Esophagus mucosa (tissue), 1 donor: Measurements from ENCODE around the gene LSP1. TPM values are rescaled to one million over a fixed set of nuclear protein-coding genes. Genes with fewer than 3 reads are reported as not detected.
"Not testable (repeated sequence)": the region's sequence is repeated elsewhere in the genome, so short reads cannot be mapped to it uniquely, and the experiment has no call there.

Source experiments
- ATAC-seq: fragments of 200-7000 bp; cut with Tn5 transposase; one replicate; pipeline ENCODE4 v1.9.1; 2020
- total RNA-seq: library from RNA; stranded (reverse); gene quantifications from one replicate; pipeline ENCODE4 v1.2.4, GENCODE V29; 2023
- donor health status: DM: yes; HTN: yes; CAD: no.

The LSP1 gene
- total RNA-seq, 1 donor from 2014 or later, result 18.8 TPM

DNA sequence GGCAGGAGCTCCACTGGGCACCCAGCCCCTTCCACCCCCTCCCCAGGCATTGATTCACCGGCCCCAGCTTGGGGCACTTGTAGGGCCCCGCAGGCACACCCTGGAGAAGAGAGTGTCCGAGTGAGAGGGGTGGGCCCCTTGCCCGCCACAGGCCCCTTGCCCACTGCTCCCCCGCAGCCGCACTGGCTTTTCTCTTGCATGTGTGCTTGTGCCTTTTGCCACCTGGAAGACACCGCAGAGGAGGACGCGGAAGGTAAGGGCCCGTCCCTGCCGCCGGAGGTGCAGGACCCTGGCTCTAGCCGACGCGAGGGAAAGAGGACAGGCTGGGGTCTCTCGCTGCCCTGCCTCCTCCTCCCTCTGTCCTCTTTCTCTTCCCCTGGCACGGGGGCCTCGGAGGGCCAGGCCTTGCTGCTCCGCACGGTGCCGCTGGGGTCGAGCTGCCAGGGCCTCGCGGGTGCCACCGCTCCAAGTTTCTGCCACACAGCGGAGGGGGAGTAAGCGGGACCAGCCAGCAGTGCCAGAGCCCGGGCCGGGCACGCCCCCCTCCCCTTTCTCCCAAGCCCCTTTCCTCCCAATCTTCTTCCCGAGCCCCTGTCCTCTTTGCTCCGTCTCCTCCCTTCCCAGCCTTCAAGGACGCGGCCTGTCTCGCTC is 76.1 kb downstream of the LSP1 start:
- ATAC-seq, result no peak

DNA sequence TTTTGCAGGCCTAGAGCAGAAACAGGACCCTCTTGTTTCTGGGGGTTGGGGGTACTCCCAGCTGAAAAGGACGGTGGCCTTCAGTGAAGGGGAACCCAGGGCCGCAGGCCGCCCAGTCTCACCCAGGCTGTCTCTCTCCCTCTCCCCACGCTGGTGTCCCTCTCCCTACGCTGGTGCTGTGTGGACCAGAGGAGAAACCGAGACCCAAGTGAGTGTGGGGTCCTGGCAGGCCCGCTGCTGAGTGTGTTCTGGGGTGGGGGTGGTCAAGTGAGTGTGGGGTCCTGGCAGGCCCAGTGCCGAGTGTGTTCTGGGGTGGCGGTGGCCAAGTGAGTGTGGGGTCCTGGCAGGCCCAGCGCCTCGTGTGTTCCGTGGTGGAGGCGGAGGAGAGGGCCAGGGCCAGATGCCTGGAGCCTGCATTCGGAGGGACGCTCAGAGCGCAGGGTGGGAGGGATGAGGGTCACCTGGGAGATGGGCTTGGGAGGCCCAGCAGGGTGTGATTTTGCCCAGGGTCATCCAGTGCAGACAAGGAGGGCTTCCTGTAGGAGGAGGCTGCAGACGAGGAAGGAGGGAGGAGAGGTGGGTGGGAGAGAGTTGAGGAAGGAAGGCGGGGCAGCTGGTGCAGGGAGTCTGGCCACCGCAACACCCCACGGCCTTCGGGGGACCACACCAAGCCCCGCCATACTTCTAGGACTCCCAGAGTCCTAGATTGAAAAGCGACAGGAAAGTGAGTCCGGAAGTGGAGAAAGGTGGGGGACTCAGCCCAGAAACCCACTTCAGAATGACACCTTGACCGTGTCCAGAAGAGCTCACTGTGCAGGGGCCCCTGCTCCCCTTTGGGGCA is 77.0 kb downstream of the LSP1 start:
- ATAC-seq, result no peak

DNA sequence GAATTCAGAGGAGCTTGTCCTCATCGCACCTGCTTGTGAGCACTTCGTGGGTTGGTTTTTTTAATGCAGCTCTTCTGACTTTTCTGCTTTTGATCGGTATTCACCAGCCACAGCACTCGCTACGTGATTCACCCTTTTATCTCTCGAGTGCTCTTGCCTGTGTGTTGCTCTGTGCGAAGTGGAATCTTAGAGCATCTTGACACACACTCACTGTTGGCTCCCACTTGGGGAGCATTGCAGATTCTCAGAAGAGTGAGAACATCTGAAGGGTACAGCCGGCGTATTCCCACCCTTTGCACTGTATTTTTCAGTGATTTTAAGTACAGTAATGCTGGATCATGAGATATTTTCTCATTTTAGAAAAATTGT is 77.6 kb downstream of the LSP1 start:
- ATAC-seq, result no peak

DNA sequence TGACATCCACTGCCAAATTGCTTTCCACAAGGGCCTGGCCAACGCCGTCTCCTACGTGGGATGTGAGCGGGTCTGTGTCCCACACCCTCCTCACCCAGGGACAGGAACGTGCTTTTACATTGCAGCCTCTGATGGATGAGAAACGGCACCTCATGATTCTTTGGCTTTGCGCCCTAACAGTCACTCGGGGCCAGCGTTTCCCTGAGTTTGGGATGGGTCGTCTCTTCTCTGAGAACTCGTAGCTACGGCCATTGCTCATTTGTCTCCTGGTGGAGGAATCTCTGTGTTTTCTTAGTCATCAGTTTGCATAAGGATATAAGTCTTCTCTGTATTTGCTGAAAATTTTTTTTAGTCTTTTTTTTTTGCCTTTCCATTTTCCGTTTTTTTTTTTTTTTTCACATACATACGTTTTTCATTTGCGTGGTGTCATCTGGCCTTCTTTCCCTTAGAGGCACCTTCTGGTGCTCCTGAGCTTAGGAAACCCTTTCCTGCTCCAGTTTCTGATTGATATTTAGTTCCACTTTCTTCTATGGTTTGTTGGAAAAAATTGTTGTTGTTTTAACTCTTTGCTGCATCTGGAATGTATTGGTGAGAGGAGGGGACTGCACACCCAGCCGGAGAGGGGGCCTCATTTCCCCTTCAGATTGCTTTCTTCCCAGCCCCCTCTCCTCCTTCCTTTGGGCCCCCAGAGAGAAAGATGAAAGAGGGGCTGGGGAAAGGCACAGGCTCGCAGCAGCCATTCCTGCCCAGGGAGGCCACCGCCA is 78.6 kb downstream of the LSP1 start:
- ATAC-seq, result no peak

DNA sequence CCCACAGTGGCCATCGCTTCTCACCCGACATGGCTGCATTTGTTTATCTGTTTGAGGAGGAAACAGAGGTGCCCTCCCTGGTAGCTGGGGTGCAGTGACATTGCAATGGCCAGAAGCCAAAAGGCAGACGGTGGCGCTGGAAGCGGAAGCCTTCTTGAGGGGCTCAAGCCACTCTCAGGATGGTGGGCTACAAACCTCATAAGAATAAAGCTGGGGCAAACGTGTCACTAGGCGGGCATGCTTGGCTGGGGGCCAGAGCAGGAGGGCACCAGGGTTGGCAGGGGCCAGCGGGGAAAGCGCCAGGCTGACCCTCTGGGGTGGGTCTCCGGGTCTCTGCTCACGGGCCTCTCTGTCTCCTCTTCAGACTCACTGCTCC is 79.2 kb downstream of the LSP1 start:
- ATAC-seq, result no peak

DNA sequence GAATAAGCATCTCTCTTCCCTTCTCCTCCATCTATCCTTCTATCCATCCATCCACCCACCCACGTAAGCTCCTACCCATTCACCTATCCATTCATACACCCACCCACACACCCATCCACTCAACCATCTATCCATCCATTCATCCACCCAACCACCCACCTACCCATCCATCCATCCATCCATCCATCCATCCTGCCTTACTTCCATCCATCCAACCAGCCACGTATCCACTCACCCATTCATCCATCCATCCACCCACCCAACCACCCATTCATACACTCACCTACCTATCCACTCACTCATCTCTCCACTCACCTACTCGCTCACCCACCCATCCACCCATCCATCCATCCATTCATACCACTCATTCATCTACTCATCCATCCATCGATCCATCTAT is 79.8 kb downstream of the LSP1 start:
- ATAC-seq, result no peak

DNA sequence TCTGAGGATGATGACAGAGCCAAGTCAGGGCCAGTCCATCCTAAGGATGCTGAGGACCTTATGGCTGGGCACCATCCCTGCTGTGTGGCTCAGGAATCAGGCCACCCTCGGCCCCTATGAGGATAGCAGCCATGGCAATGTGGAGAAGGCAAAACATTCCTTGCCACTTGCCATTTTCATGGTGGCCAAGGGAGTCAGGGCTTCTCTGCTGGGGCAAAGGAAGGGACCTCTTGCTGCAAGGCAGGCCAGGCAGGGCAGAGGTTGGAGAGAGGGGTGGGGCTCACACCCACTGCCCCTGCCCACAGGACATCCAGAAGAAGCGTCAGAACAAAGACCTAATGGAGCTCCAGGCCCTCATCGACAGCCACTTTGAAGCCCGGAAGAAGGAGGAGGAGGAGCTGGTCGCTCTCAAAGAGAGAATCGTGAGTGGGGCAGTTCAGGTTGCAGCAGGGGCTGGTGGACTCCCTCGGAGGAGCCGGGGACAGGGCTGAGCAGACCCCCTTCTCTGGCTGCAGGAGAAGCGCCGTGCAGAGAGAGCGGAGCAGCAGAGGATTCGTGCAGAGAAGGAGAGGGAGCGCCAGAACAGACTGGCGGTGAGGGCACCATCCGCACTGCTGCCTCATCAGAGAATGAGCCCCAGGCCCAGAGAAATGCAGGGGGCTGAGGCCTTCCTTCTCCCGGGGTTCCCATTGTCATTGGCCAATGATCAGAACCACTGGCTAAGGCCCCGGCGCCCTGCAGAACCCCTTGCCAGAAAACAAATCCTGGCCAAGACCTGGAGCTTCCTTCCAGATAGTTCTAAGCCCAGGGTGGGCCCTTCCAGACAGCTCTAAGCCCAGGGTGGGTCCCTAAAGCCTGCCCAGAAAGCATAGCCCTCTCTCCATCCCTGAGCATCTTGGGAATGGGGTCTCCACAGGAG is 80.8 kb downstream of the LSP1 start:
- ATAC-seq, result no peak

DNA sequence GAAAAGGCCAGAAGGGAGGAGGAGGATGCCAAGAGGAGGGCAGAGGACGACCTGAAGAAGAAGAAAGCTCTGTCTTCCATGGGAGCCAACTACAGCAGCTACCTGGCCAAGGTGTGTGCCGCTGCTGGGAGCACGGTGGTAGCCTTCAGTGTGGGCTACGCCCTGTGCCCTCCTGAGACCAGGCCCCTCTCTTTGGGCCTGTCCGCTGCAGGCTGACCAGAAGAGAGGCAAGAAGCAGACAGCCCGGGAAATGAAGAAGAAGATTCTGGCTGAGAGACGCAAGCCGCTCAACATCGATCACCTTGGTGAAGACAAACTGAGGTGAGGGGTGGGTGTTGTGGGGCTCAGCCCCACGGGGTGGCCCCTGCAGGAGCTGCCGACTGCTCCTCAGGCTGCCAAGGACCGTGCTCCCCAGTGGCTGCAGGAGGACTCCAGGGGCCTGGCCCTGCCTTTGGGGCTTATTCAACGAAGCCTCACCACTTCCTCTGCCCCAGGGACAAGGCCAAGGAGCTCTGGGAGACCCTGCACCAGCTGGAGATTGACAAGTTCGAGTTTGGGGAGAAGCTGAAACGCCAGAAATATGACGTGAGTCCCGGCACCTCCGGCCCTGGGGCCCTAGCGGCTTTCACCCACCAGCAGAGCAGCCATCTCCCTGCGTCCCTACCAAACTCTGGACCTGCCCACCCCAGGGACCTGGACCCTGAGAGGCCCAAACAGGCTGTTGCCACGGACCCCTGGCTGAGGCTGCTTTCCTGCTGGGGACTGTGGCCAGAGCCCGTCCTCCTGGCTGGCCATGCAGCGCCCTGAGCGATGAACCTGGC is 81.7 kb downstream of the LSP1 start:
- no peak for ATAC-seq

DNA sequence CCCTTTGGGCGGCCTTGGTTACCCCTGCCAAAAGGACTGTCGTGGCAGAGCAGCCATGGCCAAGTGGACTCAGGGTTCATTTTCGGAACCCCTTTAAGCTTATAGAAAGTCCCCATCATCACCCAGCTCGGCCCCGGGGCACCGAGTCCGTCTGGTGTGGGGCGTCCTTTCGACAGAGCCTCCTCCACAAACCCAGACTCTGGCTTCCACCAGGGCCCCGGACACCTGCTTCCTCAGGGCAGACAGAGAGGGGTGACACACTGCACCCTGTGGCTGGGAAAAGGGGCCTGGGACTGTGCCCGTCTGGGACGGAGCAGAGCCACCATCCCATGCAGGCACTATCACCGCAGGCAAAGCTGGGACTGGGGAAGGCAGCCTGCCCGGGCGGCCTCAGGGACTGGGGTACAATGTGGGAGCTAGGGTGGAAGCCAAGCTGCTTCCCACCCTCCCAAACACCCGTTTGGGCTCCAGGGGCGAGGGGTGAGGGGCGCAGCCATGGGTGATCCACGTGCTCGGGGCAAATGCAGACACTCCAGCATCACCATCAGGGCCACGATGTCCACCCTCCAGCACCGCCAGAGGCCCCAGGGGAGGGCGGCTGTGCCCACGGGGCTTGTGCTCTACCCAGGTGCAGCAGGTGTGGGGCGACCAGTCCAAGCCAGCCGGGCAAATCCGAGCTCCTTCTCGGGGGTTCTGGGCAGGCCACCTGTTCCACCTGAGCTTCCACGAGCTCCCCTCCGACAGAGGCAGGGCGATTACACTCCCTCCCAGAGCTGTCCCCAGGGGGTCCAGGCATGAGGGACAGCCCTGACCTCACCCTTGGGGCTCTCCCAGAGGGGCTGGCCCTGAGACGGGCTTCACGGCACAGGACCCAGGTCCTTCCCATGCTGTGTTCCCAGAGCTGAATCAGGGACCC is 82.5 kb downstream of the LSP1 start:
- ATAC-seq, result no peak

DNA sequence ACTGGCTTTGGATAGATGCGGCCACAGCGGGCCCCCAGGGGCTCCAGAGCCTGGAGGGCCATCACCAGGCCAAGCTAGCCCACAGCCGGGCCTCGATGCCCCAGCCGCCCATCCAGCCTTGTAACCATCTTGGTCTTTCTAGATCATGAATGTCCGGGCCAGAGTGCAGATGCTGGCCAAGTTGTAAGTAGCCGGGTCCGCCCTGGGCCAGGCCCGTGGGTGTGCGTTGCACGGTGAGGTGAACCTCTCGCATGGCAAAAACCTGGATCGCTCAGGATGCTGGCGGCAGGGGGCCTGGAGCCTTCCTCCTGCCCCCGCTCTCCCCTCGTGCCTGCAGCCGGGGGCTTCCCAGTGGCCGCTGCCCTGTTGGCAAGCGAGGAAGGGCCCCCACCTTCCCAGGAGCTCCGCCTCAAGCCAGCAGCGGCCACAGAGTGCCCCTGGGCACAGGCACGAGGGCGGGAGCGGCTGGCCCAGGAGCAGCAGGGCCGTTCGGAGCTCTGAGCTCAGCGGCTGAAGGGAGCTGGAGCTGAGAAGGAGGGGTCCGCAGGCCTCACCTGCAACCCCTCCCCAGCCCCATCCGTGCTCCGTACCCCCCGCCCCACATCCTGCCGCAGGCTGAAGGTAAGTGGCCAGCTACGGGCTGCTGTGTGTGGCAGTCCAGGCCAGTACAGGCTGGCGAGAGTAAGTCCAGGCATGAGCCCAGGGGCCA is 83.3 kb downstream of the LSP1 start:
- no peak for ATAC-seq

DNA sequence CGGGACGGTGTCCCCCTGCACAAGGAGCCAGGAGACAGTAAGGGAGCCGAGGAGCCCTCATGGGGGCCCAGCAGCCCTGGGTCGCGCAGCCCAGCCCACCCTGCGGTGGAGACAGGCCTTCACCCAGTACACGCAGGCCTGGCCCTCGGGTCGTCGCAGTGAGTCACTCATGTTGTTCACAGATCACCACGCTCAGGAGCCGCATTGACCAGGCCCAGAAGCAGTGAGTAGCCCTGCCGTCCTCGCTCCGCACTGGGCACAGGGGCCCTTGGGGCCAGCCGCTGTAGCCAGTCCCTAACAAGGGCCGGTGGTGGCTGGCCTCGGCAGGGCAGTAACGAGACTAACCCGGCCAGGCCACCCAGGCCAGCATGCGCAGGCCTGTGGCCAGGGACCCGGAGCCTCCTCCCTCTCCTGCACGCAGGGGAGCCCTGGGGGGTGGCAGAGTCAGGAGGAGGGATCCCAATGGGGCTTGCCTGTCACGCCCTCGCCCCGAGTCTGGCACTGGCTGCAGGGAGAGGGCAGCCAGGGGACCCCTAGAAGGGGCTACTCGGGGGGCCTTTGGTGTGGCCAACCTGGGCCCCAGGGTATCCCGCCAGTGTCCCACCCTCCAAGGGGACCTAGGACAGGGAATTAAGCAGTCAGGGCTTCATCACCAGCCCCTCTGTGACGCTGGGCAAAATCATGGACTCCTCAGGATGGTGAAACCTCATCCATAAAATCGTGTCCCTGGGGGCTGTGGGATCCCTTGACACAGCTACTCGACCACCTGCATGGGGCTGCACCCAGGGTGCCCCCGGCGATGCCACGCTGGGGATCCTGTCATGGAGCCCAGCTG is 84.1 kb downstream of the LSP1 start:
- no peak for ATAC-seq

DNA sequence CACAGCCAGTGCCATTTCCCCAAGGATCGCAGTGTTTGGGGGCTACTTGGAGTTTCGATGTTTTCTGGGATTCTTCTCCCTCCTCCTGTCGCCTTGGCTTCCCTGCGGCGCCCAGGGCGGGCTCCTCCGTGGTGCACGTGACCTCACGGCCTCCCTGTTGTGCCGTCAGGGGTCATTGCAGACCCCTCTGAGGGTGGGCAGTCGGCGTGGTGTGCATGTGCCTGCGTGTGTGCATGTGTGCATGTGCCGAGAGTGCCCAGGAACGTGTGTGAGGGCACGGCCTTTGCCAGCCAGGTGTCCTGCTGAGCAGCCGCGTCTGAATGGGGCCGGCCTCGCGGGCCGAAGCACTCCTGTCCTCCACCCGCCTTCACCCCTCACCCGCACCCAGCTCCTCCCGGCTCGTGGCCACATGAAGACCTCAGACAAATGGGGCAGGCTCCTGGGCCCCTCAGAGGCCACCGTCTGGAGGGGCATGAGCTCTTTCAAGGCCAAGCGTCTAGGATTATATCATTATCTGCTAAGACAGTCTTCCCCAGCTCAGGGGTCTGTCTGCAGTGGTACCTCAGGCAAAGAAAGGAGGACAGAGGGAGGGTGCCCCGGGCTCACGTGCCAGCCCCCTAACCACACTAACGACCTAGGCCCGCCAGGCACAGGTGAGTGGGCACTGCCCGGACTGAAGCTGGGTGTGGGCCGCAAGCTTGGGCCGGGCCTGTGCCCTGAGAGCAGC is 84.9 kb downstream of the LSP1 start:
- ATAC-seq, result no peak

DNA sequence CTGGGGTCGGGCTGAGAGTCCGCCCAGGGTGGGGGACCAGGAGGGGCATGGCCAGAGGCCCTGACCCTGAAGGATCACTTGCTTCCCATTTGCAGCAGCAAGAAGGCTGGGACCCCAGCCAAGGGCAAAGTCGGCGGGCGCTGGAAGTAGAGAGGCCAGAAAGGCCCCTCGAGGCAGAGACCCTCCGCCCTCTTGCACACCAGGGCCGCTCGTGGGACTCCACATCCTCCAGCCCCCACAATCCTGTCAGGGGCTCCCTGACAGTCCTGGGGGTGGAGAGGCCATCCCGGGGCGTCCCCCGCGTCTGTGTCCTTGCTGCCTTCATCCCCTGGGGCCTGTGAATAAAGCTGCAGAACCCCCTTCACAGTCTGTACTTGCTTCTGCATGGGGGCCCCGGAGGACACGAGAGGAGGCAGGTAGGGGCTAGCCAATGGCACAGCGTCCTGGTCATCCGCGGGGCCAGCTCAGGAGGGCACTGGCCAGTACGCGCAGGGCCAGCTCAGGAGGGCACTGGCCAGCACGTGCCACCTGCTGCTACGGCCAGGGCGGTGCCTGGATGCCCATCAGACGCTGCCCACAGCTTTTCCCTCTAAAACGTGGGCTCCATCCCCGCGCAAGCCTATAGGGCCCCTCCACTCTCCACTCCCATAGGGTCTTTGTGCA is 85.6 kb downstream of the LSP1 start:
- ATAC-seq, result no peak

DNA sequence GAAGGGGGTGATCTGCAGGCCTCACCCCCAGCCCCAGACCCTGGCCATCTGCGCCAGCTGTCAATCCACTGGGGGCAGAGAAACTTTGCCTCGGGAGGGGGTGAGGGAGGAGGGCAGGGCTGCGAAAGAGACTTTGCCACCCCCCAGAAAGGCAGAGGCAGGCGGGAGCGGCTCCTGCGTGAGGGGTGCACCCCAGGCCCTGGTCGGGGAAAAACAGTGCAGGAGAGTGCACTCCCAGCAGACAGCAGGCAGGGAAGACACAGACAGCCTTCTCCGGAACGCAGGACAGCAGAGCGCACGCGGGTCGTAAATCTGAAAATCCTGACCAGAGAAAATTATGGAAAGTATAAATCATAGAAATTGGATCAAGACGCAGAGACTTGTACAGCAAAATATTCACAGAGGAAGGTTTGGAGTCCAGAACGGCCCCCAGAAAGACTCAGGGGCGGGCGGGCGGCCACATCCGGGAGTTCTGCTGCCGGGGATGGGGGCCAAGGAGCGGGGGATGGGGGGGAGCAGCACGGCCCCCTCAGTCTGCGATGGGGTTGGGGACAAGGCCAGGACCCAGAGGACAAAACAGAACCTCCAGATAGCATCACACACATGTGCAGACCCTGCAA is 86.2 kb downstream of the LSP1 start:
- ATAC-seq, result no peak

DNA sequence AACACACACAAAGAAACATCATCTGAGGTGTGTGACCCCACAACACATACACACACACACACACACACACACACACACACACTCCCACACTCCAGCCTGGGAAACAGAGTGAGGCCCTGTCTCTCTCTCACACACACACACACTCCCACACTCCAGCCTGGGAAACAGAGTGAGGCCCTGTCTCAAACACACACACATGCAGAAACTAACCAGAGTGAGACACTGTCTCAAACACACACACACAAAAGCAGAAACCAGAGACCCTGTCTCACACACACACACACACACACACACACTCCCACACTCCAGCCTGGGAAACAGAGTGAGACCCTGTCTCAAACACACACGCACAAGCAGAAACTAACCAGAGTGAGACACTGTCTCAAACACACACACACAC is 86.9 kb downstream of the LSP1 start:
- not testable (repeated sequence) for ATAC-seq
